ENCODE results near the gene RTN4RL2.

Gene RTN4RL2

GRCh38 chr11:57476757-57477506 lies 16.6 kb downstream of the RTN4RL2 start:
- H3K36me3 ChIP-seq (ENCODE audit: insufficient read depth, low read length) = no peaks in the 10 kb centered on the region
- H3K9me3 ChIP-seq (ENCODE audit: insufficient read depth, low read depth, low read length) = no peaks in the 10 kb centered on the region
- H3K9ac ChIP-seq (ENCODE audit: low read depth, low read length) = peak overlapping the region; percentile 43
- peaks cover 13% of the 10 kb centered on the region; the same call in 1 of the 2 replicates for H3K4me1 ChIP-seq (ENCODE audit: insufficient read depth, low read length)
- peaks cover 58% of the 10 kb centered on the region for H3K27me3 ChIP-seq (ENCODE audit: insufficient read depth, low read length)
- no peak overlapping the region for H3K27ac ChIP-seq (ENCODE audit: low read depth, low read length)
- peak overlapping the region; percentile 49 for H3K4me3 ChIP-seq (ENCODE audit: low read length)
- WGBS = 8% methylated on average over 26 of the region's 27 CpGs

- no peaks in the 10 kb centered on the region for H3K36me3 ChIP-seq (ENCODE audit: insufficient read depth, low read length)
- peaks cover 66% of the 10 kb centered on the region for H3K27me3 ChIP-seq (ENCODE audit: insufficient read depth, low read length)
- H3K9me3 ChIP-seq (ENCODE audit: insufficient read depth, low read depth, low read length) = no peaks in the 10 kb centered on the region
- no peak overlapping the region for H3K27ac ChIP-seq (ENCODE audit: low read depth, low read length)
- peaks cover 13% of the 10 kb centered on the region; the same call in 1 of the 2 replicates for H3K4me1 ChIP-seq (ENCODE audit: insufficient read depth, low read length)
- no peak overlapping the region for H3K4me3 ChIP-seq (ENCODE audit: low read length)
- H3K9ac ChIP-seq (ENCODE audit: low read depth, low read length) = no peak overlapping the region
- 88% methylated on average over 11 of the region's 11 CpGs for WGBS
Measured at GRCh38 chr11:57477507-57478189, 17.3 kb downstream of the RTN4RL2 start.

- no peak overlapping the region for H3K9ac ChIP-seq (ENCODE audit: low read depth, low read length)
- H3K4me1 ChIP-seq (ENCODE audit: insufficient read depth, low read length) = peaks cover 15% of the 10 kb centered on the region
- peaks cover 79% of the 10 kb centered on the region for H3K27me3 ChIP-seq (ENCODE audit: insufficient read depth, low read length)
- no peak overlapping the region for H3K4me3 ChIP-seq (ENCODE audit: low read length)
- WGBS = 72% methylated on average over 11 of the region's 11 CpGs
- no peak overlapping the region for H3K27ac ChIP-seq (ENCODE audit: low read depth, low read length)
- H3K9me3 ChIP-seq (ENCODE audit: insufficient read depth, low read depth, low read length) = no peaks in the 10 kb centered on the region
- H3K36me3 ChIP-seq (ENCODE audit: insufficient read depth, low read length) = no peaks in the 10 kb centered on the region
Measured at GRCh38 chr11:57479021-57479663, 18.8 kb downstream of the RTN4RL2 start.

- Histone ChIP-seq H3K4me3 (ENCODE audit: low read length) (no peak overlapping the region), H3K27me3 (ENCODE audit: insufficient read depth, low read length) (peaks cover 71% of the 10 kb centered on the region), H3K36me3 (ENCODE audit: insufficient read depth, low read length) (no peaks in the 10 kb centered on the region), H3K4me1 (ENCODE audit: insufficient read depth, low read length) (peaks cover 10% of the 10 kb centered on the region), H3K27ac (ENCODE audit: low read depth, low read length) (no peak overlapping the region), H3K9me3 (ENCODE audit: insufficient read depth, low read depth, low read length) (no peaks in the 10 kb centered on the region), H3K9ac (ENCODE audit: low read depth, low read length) (no peak overlapping the region)
- 53% methylated on average over 3 of the region's 4 CpGs for WGBS
Measured at GRCh38 chr11:57479911-57480310, 19.6 kb downstream of the RTN4RL2 start.

GRCh38 chr11:57480409-57481137 lies 20.2 kb downstream of the RTN4RL2 start:
- Histone ChIP-seq H3K4me1 (ENCODE audit: insufficient read depth, low read length) (peaks cover 10% of the 10 kb centered on the region), H3K4me3 (ENCODE audit: low read length) (no peak overlapping the region), H3K27me3 (ENCODE audit: insufficient read depth, low read length) (peaks cover 64% of the 10 kb centered on the region), H3K9me3 (ENCODE audit: insufficient read depth, low read depth, low read length) (no peaks in the 10 kb centered on the region), H3K27ac (ENCODE audit: low read depth, low read length) (no peak overlapping the region), H3K9ac (ENCODE audit: low read depth, low read length) (no peak overlapping the region), H3K36me3 (ENCODE audit: insufficient read depth, low read length) (peaks cover 2% of the 10 kb centered on the region; the same call in 1 of the 2 replicates)
- 27% methylated on average over 9 of the region's 9 CpGs for WGBS

GRCh38 chr11:57481315-57481714 lies 21.0 kb downstream of the RTN4RL2 start:
- Histone ChIP-seq H3K9me3 (ENCODE audit: insufficient read depth, low read depth, low read length) (no peaks in the 10 kb centered on the region), H3K27me3 (ENCODE audit: insufficient read depth, low read length) (peaks cover 57% of the 10 kb centered on the region), H3K27ac (ENCODE audit: low read depth, low read length) (no peak overlapping the region), H3K9ac (ENCODE audit: low read depth, low read length) (no peak overlapping the region), H3K4me3 (ENCODE audit: low read length) (no peak overlapping the region), H3K36me3 (ENCODE audit: insufficient read depth, low read length) (peaks cover 3% of the 10 kb centered on the region; the same call in 1 of the 2 replicates), H3K4me1 (ENCODE audit: insufficient read depth, low read length) (peaks cover 10% of the 10 kb centered on the region)
- WGBS = 56% methylated on average over 1 of the region's 2 CpGs

GRCh38 chr11:57481915-57482781 lies 21.8 kb downstream of the RTN4RL2 start:
- H3K9ac ChIP-seq (ENCODE audit: low read depth, low read length) = peak overlapping the region; percentile 40
- H3K4me3 ChIP-seq (ENCODE audit: low read length) = peak overlapping the region; percentile 59
- no peaks in the 10 kb centered on the region for H3K9me3 ChIP-seq (ENCODE audit: insufficient read depth, low read depth, low read length)
- peaks cover 49% of the 10 kb centered on the region for H3K27me3 ChIP-seq (ENCODE audit: insufficient read depth, low read length)
- H3K4me1 ChIP-seq (ENCODE audit: insufficient read depth, low read length) = peaks cover 9% of the 10 kb centered on the region
- H3K36me3 ChIP-seq (ENCODE audit: insufficient read depth, low read length) = peaks cover 3% of the 10 kb centered on the region; the same call in 1 of the 2 replicates
- WGBS = 3% methylated on average over 44 of the region's 44 CpGs
- no peak overlapping the region for H3K27ac ChIP-seq (ENCODE audit: low read depth, low read length)

- peaks cover 3% of the 10 kb centered on the region; the same call in 1 of the 2 replicates for H3K36me3 ChIP-seq (ENCODE audit: insufficient read depth, low read length)
- H3K9me3 ChIP-seq (ENCODE audit: insufficient read depth, low read depth, low read length) = no peaks in the 10 kb centered on the region
- peak overlapping the region; percentile 59 for H3K4me3 ChIP-seq (ENCODE audit: low read length)
- H3K9ac ChIP-seq (ENCODE audit: low read depth, low read length) = peak overlapping the region; percentile 57
- H3K4me1 ChIP-seq (ENCODE audit: insufficient read depth, low read length) = peaks cover 7% of the 10 kb centered on the region
- peaks cover 40% of the 10 kb centered on the region for H3K27me3 ChIP-seq (ENCODE audit: insufficient read depth, low read length)
- H3K27ac ChIP-seq (ENCODE audit: low read depth, low read length) = no peak overlapping the region; the same call in 1 of the 2 replicates
- WGBS = 1% methylated on average over 44 of the region's 52 CpGs
Measured at GRCh38 chr11:57482782-57483561, 22.6 kb downstream of the RTN4RL2 start.

GRCh38 chr11:57483562-57483918 lies 23.2 kb downstream of the RTN4RL2 start:
- Histone ChIP-seq H3K4me3 (ENCODE audit: low read length) (peak overlapping the region; percentile 59), H3K27me3 (ENCODE audit: insufficient read depth, low read length) (peaks cover 35% of the 10 kb centered on the region), H3K27ac (ENCODE audit: low read depth, low read length) (no peak overlapping the region; the same call in 1 of the 2 replicates), H3K9me3 (ENCODE audit: insufficient read depth, low read depth, low read length) (no peaks in the 10 kb centered on the region), H3K9ac (ENCODE audit: low read depth, low read length) (peak overlapping the region; percentile 57), H3K4me1 (ENCODE audit: insufficient read depth, low read length) (peaks cover 7% of the 10 kb centered on the region), H3K36me3 (ENCODE audit: insufficient read depth, low read length) (peaks cover 3% of the 10 kb centered on the region; the same call in 1 of the 2 replicates)
- WGBS = 62% methylated on average over 2 of the region's 3 CpGs
